A673 (cell line): ENCODE measurements around the gene ZNF281. TPM values are rescaled to one million over a fixed set of nuclear protein-coding genes. Genes with fewer than 3 reads are reported as not detected.

Experiments used
- BruUV-seq: library from RNA; stranded (reverse); fragments of 400-500 nt; replicated peaks from 2 replicates; lab custom pipeline; 2021; lab: Mats Ljungman, UMichigan
- CTCF ChIA-PET: fragments of 300-600 bp; sonication (Branson Sonifier 250); formaldehyde crosslinking; loops from one replicate; lab custom pipeline; 2022; ENCODE audit warnings: antibody characterized with exemption; lab: Charles Lee
- POLR2A ChIA-PET: fragments of 300-600 bp; sonication (Branson Sonifier 250); formaldehyde crosslinking; loops from one replicate; lab custom pipeline; 2022; ENCODE audit warnings: antibody characterized with exemption; ENCODE audit not compliant: low non-redundant PET; lab: Charles Lee
- DNase-seq: peaks from one replicate; pipeline ENCODE4 v3.0.0-alpha.2; 2015; ENCODE audit warnings: low spot score
- H3K27ac ChIP-seq: fragments of 200-600 bp; sonication (generic); 2 replicates; pipeline ENCODE4 v1.5.1; 2016; ENCODE audit warnings: mixed run types, low read depth, mild to moderate bottlenecking, mixed read lengths, antibody characterized with exemption, low read length; ENCODE audit not compliant: poor library complexity, severe bottlenecking
- H3K27me3 ChIP-seq: fragments of 200-600 bp; sonication (generic); replicated peaks from 2 replicates; pipeline ENCODE4 v1.6.1; 2017; ENCODE audit warnings: mixed run types, low read depth, mild to moderate bottlenecking, mixed read lengths, antibody characterized with exemption, low read length; ENCODE audit not compliant: insufficient read depth, poor library complexity
- H3K36me3 ChIP-seq: fragments of 200-600 bp; sonication (generic); 2 replicates; pipeline ENCODE4 v1.6.1; 2016; ENCODE audit warnings: mixed run types, mild to moderate bottlenecking, mixed read lengths, antibody characterized with exemption, low read length; ENCODE audit not compliant: insufficient read depth, poor library complexity, severe bottlenecking
- H3K4me1 ChIP-seq: fragments of 200-600 bp; sonication (generic); 2 replicates; pipeline ENCODE4 v1.6.1; 2017; ENCODE audit warnings: mixed run types, mild to moderate bottlenecking, mixed read lengths, antibody characterized with exemption, low read length; ENCODE audit not compliant: insufficient read depth, poor library complexity, severe bottlenecking
- H3K4me3 ChIP-seq: fragments of 200-600 bp; sonication (generic); 2 replicates; pipeline ENCODE4 v1.5.1; 2016; ENCODE audit warnings: low read depth, mixed run types, mild to moderate bottlenecking, mixed read lengths, low read length; ENCODE audit not compliant: poor library complexity, severe bottlenecking
- H3K9me3 ChIP-seq: fragments of 200-600 bp; sonication (generic); 2 replicates; pipeline ENCODE4 v1.6.1; 2016; ENCODE audit warnings: mixed run types, low read depth, mild to moderate bottlenecking, mixed read lengths, antibody characterized with exemption, low read length; ENCODE audit not compliant: poor library complexity, severe bottlenecking
- EZH2 ChIP-seq: fragments of 200-600 bp; sonication (generic); IDR thresholded peaks from 2 replicates; pipeline ENCODE4 v1.6.1; 2017; ENCODE audit warnings: borderline replicate concordance, low read depth, mild to moderate bottlenecking, mixed read lengths, antibody characterized with exemption, low read length; ENCODE audit not compliant: poor library complexity, severe bottlenecking
- intact Hi-C: fragments of 100-400 bp; cut with micrococcal nuclease; formaldehyde crosslinking; loops from one replicate; pipeline ENCODE4 v1.10.0; 2022; ENCODE audit not compliant: unreplicated experiment
- total RNA-seq: library from RNA; stranded (reverse); gene quantifications from 2 replicates; pipeline ENCODE4 v1.2.3, GENCODE V29; 2021
- TF ChIP-seq, protein P1 (sequence below): fragments of 300-800, 200-600 bp; sonication (generic); conservative IDR thresholded peaks from 2 replicates; pipeline ENCODE4 v1.5.1; 2017; ENCODE audit warnings: low read depth, mild to moderate bottlenecking, antibody characterized with exemption, low read length, moderate library complexity, mixed read lengths

The ZNF281 gene
- total RNA-seq, 1 experiment from 2014 or later = 24.3 TPM

DNA sequence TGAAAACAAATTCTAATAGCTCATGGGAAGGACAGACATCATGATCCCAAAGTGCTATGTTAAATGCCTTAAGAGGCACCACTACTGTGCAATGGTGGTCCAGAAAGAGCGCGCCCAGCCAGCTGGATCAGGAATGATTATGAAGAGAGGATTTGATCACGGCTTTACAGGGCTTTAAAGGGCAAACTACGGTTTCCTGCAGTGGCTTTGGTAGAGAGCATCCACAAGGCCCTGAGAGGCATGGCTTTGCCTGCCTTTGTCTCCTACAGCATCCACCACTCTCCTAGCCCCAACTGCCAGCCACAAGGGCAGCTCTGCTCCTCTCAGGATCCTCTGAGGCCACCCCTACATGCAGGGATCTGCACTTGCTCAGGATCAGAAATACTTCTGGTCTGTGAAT is 40.7 kb downstream of the ZNF281 start:
- no peak for DNase-seq
- intact Hi-C loops = no loop called here
- no peak for TF ChIP-seq EZH2
- TF ChIP-seq, protein P1, sequence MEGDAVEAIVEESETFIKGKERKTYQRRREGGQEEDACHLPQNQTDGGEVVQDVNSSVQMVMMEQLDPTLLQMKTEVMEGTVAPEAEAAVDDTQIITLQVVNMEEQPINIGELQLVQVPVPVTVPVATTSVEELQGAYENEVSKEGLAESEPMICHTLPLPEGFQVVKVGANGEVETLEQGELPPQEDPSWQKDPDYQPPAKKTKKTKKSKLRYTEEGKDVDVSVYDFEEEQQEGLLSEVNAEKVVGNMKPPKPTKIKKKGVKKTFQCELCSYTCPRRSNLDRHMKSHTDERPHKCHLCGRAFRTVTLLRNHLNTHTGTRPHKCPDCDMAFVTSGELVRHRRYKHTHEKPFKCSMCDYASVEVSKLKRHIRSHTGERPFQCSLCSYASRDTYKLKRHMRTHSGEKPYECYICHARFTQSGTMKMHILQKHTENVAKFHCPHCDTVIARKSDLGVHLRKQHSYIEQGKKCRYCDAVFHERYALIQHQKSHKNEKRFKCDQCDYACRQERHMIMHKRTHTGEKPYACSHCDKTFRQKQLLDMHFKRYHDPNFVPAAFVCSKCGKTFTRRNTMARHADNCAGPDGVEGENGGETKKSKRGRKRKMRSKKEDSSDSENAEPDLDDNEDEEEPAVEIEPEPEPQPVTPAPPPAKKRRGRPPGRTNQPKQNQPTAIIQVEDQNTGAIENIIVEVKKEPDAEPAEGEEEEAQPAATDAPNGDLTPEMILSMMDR = no peak
- Histone ChIP-seq H3K4me3 (no peak overlapping the region), H3K4me1 (peaks cover 6% of the 10 kb centered on the region), H3K27ac (no peak overlapping the region), H3K9me3 (no peaks in the 10 kb centered on the region), H3K36me3 (no peaks in the 10 kb centered on the region), H3K27me3 (no peaks in the 10 kb centered on the region)
- BruUV-seq = no TSS peak
- ChIA-PET CTCF (no interaction called here), POLR2A (no interaction called here)

DNA sequence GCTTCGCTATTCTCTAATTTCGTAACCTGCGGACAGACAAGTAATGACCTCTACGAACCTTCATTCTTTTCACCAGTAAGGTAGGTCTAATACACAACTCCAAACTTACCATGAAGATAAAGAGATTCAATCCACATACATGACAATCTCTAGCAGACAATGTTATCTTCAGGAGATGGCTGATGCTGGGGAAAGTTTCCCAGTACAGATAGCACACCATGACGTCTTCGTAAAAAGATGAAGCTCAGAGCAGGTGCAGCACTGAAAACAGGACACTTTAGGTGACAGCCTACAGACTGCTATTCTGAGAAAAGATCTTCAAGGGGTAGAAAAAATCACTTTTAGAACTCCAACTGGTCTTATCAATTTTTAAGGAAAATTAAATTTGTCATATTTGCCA is 41.3 kb downstream of the ZNF281 start:
- DNase-seq = no peak
- CTCF ChIA-PET = interaction anchor here (0.6 kb wide), 1 partner anchor 141 kb away, joined by 4 read pairs; no protein-coding TSS in a partner anchor
- no peaks in the 10 kb centered on the region for H3K36me3 ChIP-seq
- no TSS peak for BruUV-seq
- TF ChIP-seq, protein P1 = no peak
- TF ChIP-seq EZH2 = no peak
- no peaks in the 10 kb centered on the region for H3K9me3 ChIP-seq
- no peak overlapping the region for H3K4me3 ChIP-seq
- H3K27ac ChIP-seq = no peak overlapping the region
- POLR2A ChIA-PET = no interaction called here
- intact Hi-C loops = no loop called here
- no peaks in the 10 kb centered on the region for H3K27me3 ChIP-seq
- peaks cover 7% of the 10 kb centered on the region for H3K4me1 ChIP-seq

DNA sequence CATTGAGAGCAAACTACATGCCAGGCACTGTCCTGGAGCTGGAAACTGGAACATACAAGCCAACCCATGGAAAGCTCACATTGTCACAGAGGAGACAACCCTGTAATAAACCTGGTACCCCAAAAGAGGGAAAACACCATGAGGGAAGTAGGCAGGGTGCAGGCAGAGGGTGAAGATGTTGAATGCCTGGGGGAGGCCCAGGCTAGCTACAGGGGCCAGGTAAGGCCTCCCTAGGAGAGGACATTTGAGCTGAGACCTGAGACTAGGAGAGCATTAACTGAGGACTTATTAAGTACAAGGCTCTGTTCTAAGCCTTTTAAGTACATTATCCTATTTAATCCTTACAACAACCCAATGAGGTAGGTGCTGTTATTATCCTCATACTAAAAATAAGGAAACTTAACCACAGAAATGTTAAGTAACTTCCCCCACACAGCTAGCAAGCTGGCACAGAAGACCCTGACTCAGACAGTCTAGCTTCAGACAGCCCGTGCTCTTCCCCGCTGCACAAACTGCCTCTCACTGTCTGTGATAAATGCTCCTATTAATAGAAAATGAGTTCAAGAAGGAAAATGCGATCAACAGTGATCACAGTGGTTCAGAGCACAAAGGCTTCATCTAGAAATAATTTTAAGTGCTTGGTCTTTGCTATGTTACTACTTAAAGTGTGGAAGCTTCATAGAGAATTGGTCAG is 41.8 kb downstream of the ZNF281 start:
- peaks cover 7% of the 10 kb centered on the region for H3K4me1 ChIP-seq
- no peak overlapping the region for H3K4me3 ChIP-seq
- no peaks in the 10 kb centered on the region for H3K27me3 ChIP-seq
- BruUV-seq = no TSS peak
- DNase-seq = no peak
- TF ChIP-seq, protein P1 = no peak
- no peak for TF ChIP-seq EZH2
- ChIA-PET CTCF (interaction anchor here (0.6 kb wide), 2 partner anchors 111 to 142 kb away, joined by 4 to 15 read pairs; no protein-coding TSS in a partner anchor), POLR2A (interaction anchor here (0.7 kb wide), 1 partner anchor 11 kb away, joined by 3 read pairs; no protein-coding TSS in a partner anchor)
- H3K27ac ChIP-seq = no peak overlapping the region
- no peaks in the 10 kb centered on the region for H3K9me3 ChIP-seq
- intact Hi-C loops = no loop called here
- no peaks in the 10 kb centered on the region for H3K36me3 ChIP-seq
